Parathyroid adenoma (tissue), 2 donors: ENCODE results near the gene REEP6.
"Not testable (repeated sequence)": the region's sequence is repeated elsewhere in the genome, so short reads cannot be mapped to it uniquely, and the experiment has no call there.

ENCODE experiments used
- H2AFZ ChIP-seq: fragments of 300-600 bp; sonication (generic); one replicate; pipeline ENCODE4 v1.7.0; 2017; ENCODE audit warnings: antibody characterized with exemption, mild to moderate bottlenecking
- H3K27ac ChIP-seq: fragments of 300-600 bp; sonication (generic); one replicate; pipeline ENCODE4 v1.7.0; 2017
- H3K27me3 ChIP-seq: fragments of 300-600 bp; sonication (generic); one replicate; pipeline ENCODE4 v1.7.0; 2017; ENCODE audit warnings: low read length; ENCODE audit not compliant: control insufficient read depth, insufficient read depth
- H3K36me3 ChIP-seq: fragments of 300-600 bp; sonication (generic); one replicate; pipeline ENCODE4 v1.7.0; 2017; ENCODE audit warnings: low read length; ENCODE audit not compliant: control insufficient read depth, insufficient read depth
- H3K4me1 ChIP-seq: fragments of 300-600 bp; sonication (generic); one replicate; pipeline ENCODE4 v1.7.0; 2017; ENCODE audit warnings: control low read depth
- H3K4me2 ChIP-seq: fragments of 300-600 bp; sonication (generic); one replicate; pipeline ENCODE4 v1.7.0; 2017; ENCODE audit warnings: low read length
- H3K4me3 ChIP-seq: fragments of 300-600 bp; sonication (generic); one replicate; pipeline ENCODE4 v1.7.0; 2017; ENCODE audit warnings: low read depth, low read length
- H3K79me2 ChIP-seq: fragments of 300-600 bp; sonication (generic); one replicate; pipeline ENCODE4 v1.7.0; 2017; ENCODE audit warnings: control low read depth
- H3K9ac ChIP-seq: fragments of 300-600 bp; sonication (generic); one replicate; pipeline ENCODE4 v1.7.0; 2017; ENCODE audit warnings: mild to moderate bottlenecking
- H3K9me3 ChIP-seq: fragments of 300-600 bp; sonication (generic); one replicate; pipeline ENCODE4 v1.7.0; 2017; ENCODE audit warnings: low read length; ENCODE audit not compliant: control insufficient read depth
- CTCF ChIP-seq: fragments of 300-600 bp; sonication (generic); IDR thresholded peaks from one replicate; pipeline ENCODE4 v1.7.0; 2017; ENCODE audit warnings: antibody characterized with exemption, mild to moderate bottlenecking
- donor health status: primary hyperparathyroidism.

Gene REEP6

GRCh38 chr19:1495799-1496713 is 5.1 kb downstream of the REEP6 start:
- Histone ChIP-seq H3K9ac (no peak overlapping the region), H3K27me3 (no peaks in the 10 kb centered on the region), H3K79me2 (no peaks in the 10 kb centered on the region), H3K4me2 (no peak overlapping the region), H2AFZ (no peak overlapping the region), H3K4me3 (no peak overlapping the region), H3K36me3 (no peaks in the 10 kb centered on the region), H3K27ac (no peak overlapping the region), H3K9me3 (no peaks in the 10 kb centered on the region), H3K4me1 (no peaks in the 10 kb centered on the region)
- TF ChIP-seq CTCF: no peak

GRCh38 chr19:1496714-1497577 is 6.0 kb downstream of the REEP6 start:
- no peaks in the 10 kb centered on the region for H3K36me3 ChIP-seq
- H3K4me1 ChIP-seq: no peaks in the 10 kb centered on the region
- no peak overlapping the region for H3K27ac ChIP-seq
- TF ChIP-seq CTCF: no peak
- H3K9ac ChIP-seq: no peak overlapping the region
- no peak overlapping the region for H2AFZ ChIP-seq
- H3K79me2 ChIP-seq: no peaks in the 10 kb centered on the region
- no peak overlapping the region for H3K4me2 ChIP-seq
- H3K9me3 ChIP-seq: no peaks in the 10 kb centered on the region
- no peaks in the 10 kb centered on the region for H3K27me3 ChIP-seq
- H3K4me3 ChIP-seq: no peak overlapping the region

GRCh38 chr19:1497578-1498235 is 6.7 kb downstream of the REEP6 start:
- no peak for TF ChIP-seq CTCF
- Histone ChIP-seq H3K27me3 (no peaks in the 10 kb centered on the region), H3K4me1 (no peaks in the 10 kb centered on the region), H3K4me2 (no peak overlapping the region), H2AFZ (no peak overlapping the region), H3K9ac (no peak overlapping the region), H3K27ac (no peak overlapping the region), H3K4me3 (no peak overlapping the region), H3K9me3 (no peaks in the 10 kb centered on the region), H3K36me3 (no peaks in the 10 kb centered on the region), H3K79me2 (no peaks in the 10 kb centered on the region)

- H3K27me3 ChIP-seq, H2AFZ ChIP-seq, H3K79me2 ChIP-seq, H3K4me1 ChIP-seq, H3K36me3 ChIP-seq, H3K9me3 ChIP-seq, H3K4me2 ChIP-seq, H3K4me3 ChIP-seq, H3K27ac ChIP-seq, H3K9ac ChIP-seq: not testable (repeated sequence)
Measured at GRCh38 chr19:1499231-1499630, 8.2 kb downstream of the REEP6 start.

- Histone ChIP-seq H3K4me1 (no peaks in the 10 kb centered on the region), H3K4me2 (no peak overlapping the region), H3K4me3 (no peak overlapping the region), H3K9ac (no peak overlapping the region), H3K27me3 (no peaks in the 10 kb centered on the region), H3K79me2 (no peaks in the 10 kb centered on the region), H2AFZ (no peak overlapping the region), H3K27ac (no peak overlapping the region), H3K36me3 (no peaks in the 10 kb centered on the region), H3K9me3 (no peaks in the 10 kb centered on the region)
- no peak for TF ChIP-seq CTCF
Measured at GRCh38 chr19:1501200-1501595, 10.2 kb downstream of the REEP6 start.
